Measurements from ENCODE around the gene ADSS1.
"Not testable (repeated sequence)": the region's sequence is repeated elsewhere in the genome, so short reads cannot be mapped to it uniquely, and the experiment has no call there.

ADSS1 gene

DNA sequence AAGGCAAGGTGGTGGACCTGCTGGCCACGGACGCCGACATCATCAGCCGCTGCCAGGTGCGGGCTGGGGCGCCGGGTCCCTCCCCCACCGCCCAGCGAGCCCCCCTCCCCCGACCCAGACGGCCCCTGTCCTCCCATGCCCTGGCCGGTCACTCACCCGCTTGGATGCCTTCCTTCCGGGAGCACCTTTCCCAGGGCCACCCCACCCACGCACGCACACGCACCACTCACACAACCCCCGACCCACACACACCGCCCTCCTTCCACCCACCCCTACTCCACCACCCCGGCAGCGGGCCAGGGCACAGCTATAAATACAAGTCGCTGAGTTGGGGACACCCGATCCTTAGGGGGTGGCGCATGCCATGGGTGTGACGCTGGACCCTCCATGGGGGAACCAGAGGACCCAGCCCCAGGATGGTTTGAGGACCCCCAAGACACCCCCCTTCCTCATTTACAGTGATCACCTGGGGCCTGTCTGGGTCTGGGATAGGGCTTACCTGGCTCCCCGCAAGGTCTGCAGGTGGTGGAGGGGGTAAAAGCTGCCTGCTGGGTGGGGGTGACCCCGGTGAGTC is 465 bp downstream of the ADSS1 start:
- DNase-seq (ENCODE audit: insufficient read length, low spot score) (no peak), FAIRE-seq (no peak)
- no peak for TF ChIP-seq POLR2A (IDR thresholded peaks at IDR 0.05; ENCODE audit: low read depth, low read length)

DNA sequence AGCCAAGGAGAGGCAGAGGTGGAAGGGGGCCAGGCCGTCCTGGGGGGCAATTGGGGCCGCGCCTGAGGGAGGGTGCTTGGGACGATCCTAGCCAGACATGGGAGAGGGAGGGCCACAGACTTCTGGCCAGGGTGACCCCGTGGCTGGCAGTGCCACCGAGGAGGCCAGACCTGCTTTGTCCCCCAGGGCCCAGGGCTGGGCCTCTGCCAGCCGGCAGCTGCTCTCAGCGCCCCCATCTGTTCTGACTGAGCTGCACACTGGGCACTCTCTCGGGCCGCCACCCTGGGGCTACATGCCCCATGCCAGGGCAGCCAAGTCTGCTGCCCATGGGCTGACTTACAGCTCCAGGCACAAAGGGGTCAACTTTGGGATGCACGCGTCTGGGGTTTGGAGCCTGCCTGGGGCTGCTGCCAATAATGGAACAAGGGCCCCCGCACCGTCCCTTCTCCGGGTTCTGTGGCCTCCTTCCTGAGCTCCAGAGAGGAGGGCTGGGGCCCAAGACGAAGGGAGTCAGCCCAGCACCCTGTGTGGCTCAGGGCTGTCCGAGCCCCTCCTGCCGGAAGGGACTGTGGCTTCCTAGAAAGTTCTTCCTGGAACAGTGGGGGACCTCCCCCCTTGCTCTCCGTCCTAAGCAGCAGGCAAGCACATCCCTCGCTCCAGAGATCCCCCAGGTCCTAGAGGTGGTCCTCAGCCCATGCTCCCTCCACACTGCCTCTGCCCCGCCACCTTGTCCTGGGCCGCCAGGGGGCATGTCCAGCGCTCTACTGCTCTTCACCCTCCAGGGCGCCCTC is 1.1 kb downstream of the ADSS1 start:
- FAIRE-seq (no peak), DNase-seq (ENCODE audit: insufficient read length, low spot score) (no peak)
- no peak for TF ChIP-seq POLR2A (IDR thresholded peaks at IDR 0.05; ENCODE audit: low read depth, low read length)

DNA sequence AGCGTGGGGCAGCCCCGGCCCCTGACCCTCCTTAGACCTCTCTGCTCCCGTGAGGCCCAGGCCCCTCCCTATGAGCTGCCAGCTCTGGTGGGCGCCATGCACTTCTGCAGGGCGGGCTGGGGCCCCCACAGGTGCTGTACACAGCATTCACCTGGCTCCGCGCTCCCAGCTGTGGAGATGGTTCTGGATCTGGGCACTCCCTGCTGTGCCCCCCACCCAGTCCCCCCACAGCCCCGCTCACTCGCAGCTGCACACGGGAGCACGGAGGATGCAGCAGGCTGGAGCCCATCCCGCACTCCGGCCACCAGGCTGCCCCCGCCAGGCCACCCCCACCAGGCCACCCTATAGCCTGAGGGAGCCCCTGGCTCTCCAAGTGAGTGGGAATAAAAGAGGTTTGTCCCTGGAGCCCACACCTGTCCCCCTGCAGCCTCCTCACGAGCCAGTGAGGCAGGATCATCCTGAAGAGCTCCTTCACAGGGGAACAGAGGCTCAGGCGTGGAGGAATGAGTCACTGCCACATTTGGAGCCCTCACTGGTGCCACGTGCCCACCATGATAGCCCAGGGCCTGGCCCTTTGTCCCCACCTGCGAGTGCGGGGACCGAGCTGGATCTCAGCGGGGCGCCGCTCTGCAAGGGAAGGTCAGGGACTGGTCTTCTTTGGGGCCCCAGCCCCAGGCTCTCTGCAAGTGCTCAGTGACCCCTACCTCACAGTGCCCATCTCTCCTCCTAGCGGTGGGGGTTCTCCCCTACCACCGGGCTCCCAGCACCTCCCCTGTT is 1.9 kb downstream of the ADSS1 start:
- FAIRE-seq = no peak
- DNase-seq (ENCODE audit: insufficient read length, low spot score) = no peak
- TF ChIP-seq POLR2A (IDR thresholded peaks at IDR 0.05; ENCODE audit: low read depth, low read length) = no peak

DNA sequence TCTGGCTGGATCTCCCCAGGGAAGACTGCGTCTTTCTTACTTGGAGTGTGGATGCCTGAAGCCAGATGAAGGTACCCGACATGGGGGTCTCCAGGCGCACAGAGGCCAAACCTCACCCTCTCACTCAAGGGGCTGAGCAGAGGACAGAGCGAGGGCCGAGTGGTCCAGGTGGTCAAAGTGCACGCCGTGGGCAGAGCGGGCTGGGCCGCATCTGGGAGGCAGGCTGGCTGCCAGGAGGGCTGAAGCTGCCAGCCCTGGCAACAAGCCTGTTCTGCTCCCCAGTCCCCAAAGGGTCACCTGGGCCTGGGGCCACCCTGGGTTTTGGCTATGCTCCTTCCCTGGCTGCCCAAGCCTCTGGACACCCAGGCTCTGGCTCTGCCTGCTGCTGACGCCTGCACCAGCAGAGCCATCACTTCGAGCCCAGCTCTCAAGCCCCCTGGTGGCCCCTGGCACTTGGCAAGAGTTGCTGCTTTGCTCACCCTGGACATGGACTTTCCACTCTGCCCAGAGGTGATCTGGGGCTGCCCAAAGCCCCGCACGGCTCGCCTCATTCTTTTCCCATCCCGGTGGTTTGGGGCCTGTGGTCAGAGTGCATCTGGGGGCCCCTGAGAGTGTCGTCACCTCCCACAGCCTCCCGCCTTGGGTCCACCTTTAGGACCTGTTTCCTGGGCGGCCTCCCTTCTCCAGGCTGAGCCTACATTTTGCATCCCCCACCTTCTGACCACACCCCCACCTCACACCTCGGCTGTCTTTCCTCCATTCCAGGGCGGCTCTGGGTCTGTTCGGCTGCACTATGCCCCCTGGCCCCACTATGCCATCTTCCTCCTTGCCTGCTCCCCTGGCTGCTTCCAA is 2.8 kb downstream of the ADSS1 start:
- FAIRE-seq (no peak), DNase-seq (ENCODE audit: insufficient read length, low spot score) (no peak)

DNA sequence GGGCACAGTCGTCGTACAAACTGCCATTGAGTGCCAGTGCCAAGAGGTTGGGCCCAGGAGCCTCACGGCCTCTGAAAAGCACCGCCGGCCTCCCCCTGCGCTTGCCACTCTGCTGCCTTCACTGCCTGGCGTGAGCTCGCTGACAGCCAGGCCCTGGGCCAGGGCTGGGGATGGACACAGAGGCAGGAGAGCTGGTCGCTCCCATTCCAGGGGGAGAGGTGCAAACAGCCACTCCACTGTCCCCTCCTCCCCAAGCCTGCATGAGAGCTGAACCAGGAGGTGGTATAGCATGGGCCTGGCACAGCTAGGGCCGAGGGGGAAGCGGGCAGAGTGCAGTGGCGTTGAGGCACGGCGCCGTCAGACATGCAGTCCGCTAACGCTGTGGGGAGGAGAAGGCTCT is 4.6 kb downstream of the ADSS1 start:
- TF ChIP-seq POLR2A (IDR thresholded peaks at IDR 0.05; ENCODE audit: low read depth, low read length) = no peak
- FAIRE-seq (no peak), DNase-seq (ENCODE audit: insufficient read length, low spot score) (no peak)

More for the DNA sequence above, 2.8 kb downstream of the ADSS1 start:
- no peak for TF ChIP-seq POLR2A (IDR thresholded peaks at IDR 0.05; ENCODE audit: low read depth, low read length)

DNA sequence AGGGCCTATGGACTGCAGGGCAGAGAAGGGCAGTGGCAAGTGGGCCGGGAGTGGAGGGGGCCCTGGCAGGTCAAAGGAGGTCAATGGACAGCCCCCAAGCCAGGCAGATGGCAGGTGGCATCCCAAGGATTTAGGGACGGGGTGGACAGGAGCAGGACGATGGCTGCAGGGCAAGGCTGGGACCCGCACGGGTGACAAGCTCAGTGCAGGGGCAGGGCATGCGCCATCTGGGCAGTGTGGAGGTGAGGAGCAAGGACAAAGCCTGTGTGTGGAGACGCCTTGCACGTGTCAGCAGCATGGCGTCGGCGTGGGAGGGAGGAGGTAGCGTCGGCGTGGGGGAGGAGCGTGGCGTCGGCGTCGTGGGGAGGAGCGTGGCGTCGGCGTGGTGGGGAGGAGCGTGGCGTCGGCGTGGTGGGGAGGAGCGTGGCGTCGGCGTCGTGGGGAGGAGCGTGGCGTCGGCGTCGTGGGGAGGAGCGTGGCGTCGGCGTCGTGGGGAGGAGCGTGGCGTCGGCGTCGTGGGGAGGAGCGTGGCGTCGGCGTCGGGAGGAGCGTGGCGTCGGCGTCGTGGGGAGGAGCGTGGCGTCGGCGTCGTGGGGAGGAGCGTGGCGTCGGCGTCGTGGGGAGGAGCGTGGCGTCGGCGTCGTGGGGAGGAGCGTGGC is 5.3 kb downstream of the ADSS1 start:
- not testable (repeated sequence) for FAIRE-seq; DNase-seq (ENCODE audit: insufficient read length, low spot score)

DNA sequence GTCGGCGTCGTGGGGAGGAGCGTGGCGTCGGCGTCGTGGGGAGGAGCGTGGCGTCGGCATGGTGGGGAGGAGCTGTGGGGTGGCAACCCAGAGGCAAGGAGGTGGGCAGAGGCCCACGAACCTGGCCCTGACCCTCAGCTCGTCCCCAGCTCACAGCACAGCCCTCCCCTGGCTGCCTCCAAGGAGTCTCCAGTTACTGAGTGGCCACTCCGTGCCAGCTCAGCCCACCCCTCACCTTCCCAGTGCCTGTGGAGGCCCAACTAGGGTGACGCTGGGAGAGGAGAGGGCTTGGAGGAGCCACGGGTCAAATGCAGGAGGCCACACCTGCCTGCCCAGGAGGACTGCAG is 5.8 kb downstream of the ADSS1 start:
- TF ChIP-seq POLR2A (IDR thresholded peaks at IDR 0.05; ENCODE audit: low read depth, low read length) = no peak
- no peak for FAIRE-seq
- DNase-seq (ENCODE audit: insufficient read length, low spot score) = no peak

DNA sequence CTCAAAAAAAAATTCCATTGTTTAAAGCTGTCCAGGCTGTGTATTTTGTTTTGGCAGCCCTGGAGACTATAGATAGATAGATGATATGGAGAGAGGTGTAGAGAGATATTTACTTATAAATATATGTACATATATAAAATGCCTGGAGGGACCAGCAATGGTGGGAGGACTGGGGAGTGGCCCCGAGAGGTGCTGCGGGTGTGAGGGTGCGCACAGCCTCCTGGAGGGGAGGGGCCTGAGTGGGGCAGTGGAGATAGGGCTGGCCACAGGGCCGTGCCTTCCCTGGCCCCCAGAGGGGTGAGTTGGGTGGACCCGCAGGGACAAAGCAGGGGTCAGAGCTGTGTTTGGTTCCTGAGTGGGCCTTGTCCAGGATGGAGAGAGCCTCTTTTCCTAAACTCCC is 6.5 kb downstream of the ADSS1 start:
- FAIRE-seq (no peak), DNase-seq (ENCODE audit: insufficient read length, low spot score) (no peak)
- TF ChIP-seq POLR2A (IDR thresholded peaks at IDR 0.05; ENCODE audit: low read depth, low read length) = no peak

DNA sequence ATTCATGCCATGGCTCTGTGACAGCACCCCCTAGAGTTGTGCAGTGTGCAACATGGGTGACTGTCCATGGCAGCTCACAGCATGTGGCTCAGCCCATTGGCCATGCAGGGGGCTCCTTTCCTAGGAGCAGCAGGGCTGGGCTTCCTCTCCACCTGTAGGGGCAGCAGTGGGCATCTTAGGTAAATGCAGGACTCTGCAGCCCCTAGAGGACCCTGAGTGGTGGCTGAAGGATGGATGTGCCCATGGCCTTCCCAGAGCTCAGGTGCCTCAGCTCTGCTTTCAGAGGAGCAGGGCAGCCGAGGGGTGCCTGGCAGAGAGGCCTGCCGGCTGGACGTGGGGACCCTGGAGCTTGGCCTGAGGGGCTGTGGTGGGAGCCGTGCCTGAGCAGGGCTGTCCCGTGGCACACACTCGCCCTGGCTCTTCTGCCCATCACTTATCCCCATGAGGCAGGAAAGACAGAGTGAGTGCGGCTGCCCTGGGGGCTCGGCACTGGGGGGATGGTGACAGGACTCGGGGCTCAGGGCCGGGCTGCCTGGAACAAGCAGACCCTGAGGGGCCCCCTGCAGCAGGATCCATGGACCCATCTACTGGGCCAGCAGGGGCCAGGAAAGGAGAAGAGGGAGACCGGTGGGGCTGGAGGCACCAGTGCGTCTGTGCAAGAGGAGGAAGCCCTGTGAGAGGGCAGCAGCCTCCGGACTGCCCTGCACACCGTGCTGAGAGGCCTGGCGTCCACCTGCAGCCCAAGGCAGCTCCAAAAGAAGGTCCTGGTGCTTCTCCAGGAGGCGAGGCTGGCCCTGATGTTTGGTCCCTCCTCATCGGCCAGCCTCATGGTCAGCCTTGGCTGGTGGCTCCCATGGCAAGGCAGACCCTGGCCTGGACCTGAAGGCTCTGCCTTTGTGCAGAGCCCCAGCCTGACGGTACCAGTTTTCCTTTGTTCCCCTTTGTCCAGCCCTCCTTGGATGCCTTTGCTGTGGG is 7.6 kb downstream of the ADSS1 start:
- FAIRE-seq (no peak), DNase-seq (ENCODE audit: insufficient read length, low spot score) (no peak)
- no peak for TF ChIP-seq POLR2A (IDR thresholded peaks at IDR 0.05; ENCODE audit: low read depth, low read length)

DNA sequence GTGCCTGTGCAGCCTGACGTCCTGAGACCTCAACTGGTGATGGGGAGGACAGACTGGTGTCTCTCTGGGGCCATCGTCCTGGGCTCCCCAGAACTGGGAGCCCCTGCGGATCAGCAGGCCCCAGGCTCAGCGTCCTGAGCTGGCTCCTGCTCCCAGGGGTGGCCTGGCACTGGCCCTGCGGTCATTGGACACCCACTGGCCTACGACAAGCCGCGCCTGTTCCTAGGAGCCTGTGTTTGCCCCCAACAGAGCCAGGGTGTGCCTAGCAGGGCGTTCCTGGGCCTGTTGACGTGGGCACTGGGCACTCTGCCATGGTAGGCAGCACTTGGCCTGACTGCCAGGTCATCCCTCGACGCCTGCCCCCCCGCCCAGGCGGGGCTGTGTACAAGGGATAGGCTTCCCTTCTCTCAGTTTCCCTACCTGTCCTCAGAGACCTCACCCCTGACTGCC is 8.4 kb downstream of the ADSS1 start:
- DNase-seq (ENCODE audit: insufficient read length, low spot score) = peak; percentile 74
- peak; percentile 84 for FAIRE-seq
- TF ChIP-seq POLR2A (IDR thresholded peaks at IDR 0.05; ENCODE audit: low read depth, low read length) = no peak

DNA sequence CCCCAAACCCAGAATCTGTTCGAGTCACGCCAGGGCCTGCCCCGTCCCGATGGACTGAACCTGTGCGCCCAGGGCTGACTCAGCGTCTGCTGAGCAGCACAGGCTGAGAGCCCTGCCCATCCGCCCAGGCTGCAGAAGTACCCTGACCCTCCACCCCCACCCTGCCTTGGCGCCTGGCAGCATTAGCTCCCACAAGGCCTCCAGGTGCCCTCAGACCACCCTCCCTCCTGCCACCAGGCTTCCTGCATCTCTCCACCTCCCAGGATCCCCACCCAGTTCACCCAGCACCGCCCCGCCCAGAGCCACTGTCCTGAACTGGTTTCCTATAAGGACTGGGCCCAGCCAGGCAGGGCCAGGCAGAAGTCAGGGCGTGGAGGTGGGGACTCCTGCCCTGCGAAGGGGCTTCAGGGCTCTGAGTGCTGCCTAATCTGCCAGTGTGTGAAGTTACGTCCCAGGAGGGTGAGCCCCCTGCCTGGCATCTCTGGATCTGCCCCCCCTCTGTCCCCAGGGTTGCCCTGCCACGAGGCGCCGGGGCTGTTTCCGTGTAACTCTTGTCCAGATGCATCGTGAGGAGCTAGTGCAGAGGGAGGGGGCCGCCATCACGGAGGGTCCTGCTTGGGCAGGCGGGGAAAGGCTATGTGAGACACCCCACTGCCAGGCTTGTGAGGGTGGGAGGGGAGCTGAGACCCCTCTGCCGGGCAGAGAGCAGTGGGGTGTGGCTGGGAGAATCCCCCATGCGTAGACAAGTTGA is 9.1 kb downstream of the ADSS1 start:
- DNase-seq (ENCODE audit: insufficient read length, low spot score) (no peak), FAIRE-seq (no peak)
- no peak for TF ChIP-seq POLR2A (IDR thresholded peaks at IDR 0.05; ENCODE audit: low read depth, low read length)
